HepG2 (cell line): ENCODE results near the gene MFRP. TPM values are rescaled to one million over a fixed set of nuclear protein-coding genes. Genes with fewer than 3 reads are reported as not detected.
A peak's percentile ranks its signal among the peaks of the same experiment; 100 is the strongest.

Experiments
- AFF4 ChIP-seq: sonication (generic); formaldehyde crosslinking; IDR thresholded peaks from 2 replicates; pipeline ENCODE4 v1.4.0; 2020; ENCODE audit warnings: missing genetic modification reagents
- FOSL2 ChIP-seq: sonication (generic); formaldehyde crosslinking; IDR thresholded peaks from 2 replicates; pipeline ENCODE4 v1.4.0; 2020; ENCODE audit warnings: missing genetic modification reagents
- HIVEP1 ChIP-seq: sonication (generic); formaldehyde crosslinking; IDR thresholded peaks from 2 replicates; pipeline ENCODE4 v1.4.0; 2020; ENCODE audit warnings: mild to moderate bottlenecking, missing genetic modification reagents
- HNF1B ChIP-seq: sonication (generic); formaldehyde crosslinking; IDR thresholded peaks from 2 replicates; pipeline ENCODE4 v1.5.1; 2020; ENCODE audit warnings: mild to moderate bottlenecking, moderate library complexity, missing genetic modification reagents
- KDM5A ChIP-seq: fragments of 200-600 bp; sonication (generic); IDR thresholded peaks from 2 replicates; pipeline ENCODE4 v1.7.0; 2018; ENCODE audit warnings: antibody characterized with exemption, mild to moderate bottlenecking, low read length, borderline replicate concordance
- PHF8 ChIP-seq: sonication (generic); formaldehyde crosslinking; IDR thresholded peaks from 2 replicates; pipeline ENCODE4 v1.5.0; 2020; ENCODE audit warnings: missing genetic modification reagents
- REPIN1 ChIP-seq: sonication (generic); formaldehyde crosslinking; IDR thresholded peaks from 2 replicates; pipeline ENCODE4 v1.8.0; 2022; ENCODE audit warnings: missing genetic modification reagents, low read depth, mild to moderate bottlenecking, borderline replicate concordance
- SNAPC4 ChIP-seq: sonication (generic); formaldehyde crosslinking; IDR thresholded peaks from 2 replicates; pipeline ENCODE4 v1.4.0; 2020; ENCODE audit warnings: mild to moderate bottlenecking, missing genetic modification reagents
- TOE1 ChIP-seq: sonication (generic); formaldehyde crosslinking; IDR thresholded peaks from 2 replicates; pipeline ENCODE4 v1.4.0; 2020; ENCODE audit warnings: mild to moderate bottlenecking, missing genetic modification reagents
- ZBTB25 ChIP-seq: IDR thresholded peaks from 2 replicates; pipeline ENCODE4 v1.6.1; 2018; ENCODE audit warnings: missing genetic modification reagents
- ZIK1 ChIP-seq: sonication (generic); formaldehyde crosslinking; IDR thresholded peaks from 2 replicates; pipeline ENCODE4 v1.5.0; 2020; ENCODE audit warnings: mild to moderate bottlenecking, low read depth, missing genetic modification reagents, borderline replicate concordance
- ZNF121 ChIP-seq: sonication (generic); formaldehyde crosslinking; IDR thresholded peaks from 2 replicates; pipeline ENCODE4 v1.5.0; 2020; ENCODE audit warnings: mild to moderate bottlenecking, missing genetic modification reagents
- ZNF224 ChIP-seq: sonication (generic); formaldehyde crosslinking; IDR thresholded peaks from 2 replicates; pipeline ENCODE4 v1.5.0; 2020; ENCODE audit warnings: mild to moderate bottlenecking, missing genetic modification reagents
- ZNF737 ChIP-seq: sonication (generic); formaldehyde crosslinking; IDR thresholded peaks from 2 replicates; pipeline ENCODE4 v1.5.0; 2020; ENCODE audit warnings: missing genetic modification reagents, mild to moderate bottlenecking, borderline replicate concordance
- ZNF784 ChIP-seq: sonication (generic); formaldehyde crosslinking; IDR thresholded peaks from 2 replicates; pipeline ENCODE4 v1.5.1; 2020; ENCODE audit warnings: missing genetic modification reagents, mild to moderate bottlenecking, borderline replicate concordance
- ZNF83 ChIP-seq: sonication (generic); formaldehyde crosslinking; IDR thresholded peaks from 2 replicates; pipeline ENCODE4 v1.4.0; 2020; ENCODE audit warnings: missing genetic modification reagents, mild to moderate bottlenecking, borderline replicate concordance
- polyA plus RNA-seq, 8 experiments: library from polyadenylated mRNA; depleted of rRNA in 3 of 8; stranded (reverse) in 7 of 8; unstranded in 1 of 8; fragments of >200 nt; fragmentation: Illumina TruSeq in 4 of 8; extraction: Trizol in 4 of 8; gene quantifications; 2 replicates each; pipeline versions ENCODE4 v1.2.1 to v1.2.3, GENCODE V29; 2011 to 2016; ENCODE audit warnings: low read depth in 4 of 8, missing spikeins in 1 of 8, mixed read lengths in 1 of 8; ENCODE audit not compliant: insufficient read depth in 1 of 8
- total RNA-seq, 5 experiments: library from RNA; depleted of rRNA; stranded (reverse); fragments of >200 nt; fragmentation: Illumina TruSeq; extraction: Trizol; gene quantifications; 2 replicates each; pipeline ENCODE4 v1.2.3, GENCODE V29; 2016; ENCODE audit warnings: low read depth in 1 of 5

MFRP gene
- total and polyA plus RNA-seq, 2 of the 13 experiments (the other 11 are each of a cell fraction or from before 2014, with no cell fraction given), result not detected

GRCh38 chr11:119334174-119334930 lies 12.2 kb downstream of the MFRP start, which contains the start of gene RNF26 (continued):
- no peak for TF ChIP-seq SNAPC4 (CRISPR knock-in tag)
- no peak for TF ChIP-seq ZNF784 (CRISPR knock-in tag)
- TF ChIP-seq HIVEP1, result no peak
- TF ChIP-seq KDM5A, result peak; percentile 95
- no peak for TF ChIP-seq ZIK1 (CRISPR knock-in tag)
- TF ChIP-seq PHF8 (CRISPR knock-in tag), result peak; percentile 83
- TF ChIP-seq AFF4, result no peak
- TF ChIP-seq ZNF737 (CRISPR knock-in tag), result no peak
- TF ChIP-seq ZNF121 (CRISPR knock-in tag), result no peak
- no peak for TF ChIP-seq REPIN1 (CRISPR knock-in tag)
- TF ChIP-seq HNF1B (CRISPR knock-in tag), result 0 out of 2 replicates have a peak, but pooled peaks have one; percentile 53
- no peak for TF ChIP-seq TOE1 (CRISPR knock-in tag)
- no peak for TF ChIP-seq ZNF83 (CRISPR knock-in tag)
- peak; percentile 63; the same call in 1 of the 2 replicates for TF ChIP-seq ZBTB25 (CRISPR knock-in tag)
- no peak; the same call in 1 of the 2 replicates for TF ChIP-seq FOSL2 (CRISPR knock-in tag)
- no peak for TF ChIP-seq ZNF224 (CRISPR knock-in tag)
